Measurements from ENCODE around the gene CCL18.
"Not testable (repeated sequence)": the region's sequence is repeated elsewhere in the genome, so short reads cannot be mapped to it uniquely, and the experiment has no call there.

The CCL18 gene

DNA sequence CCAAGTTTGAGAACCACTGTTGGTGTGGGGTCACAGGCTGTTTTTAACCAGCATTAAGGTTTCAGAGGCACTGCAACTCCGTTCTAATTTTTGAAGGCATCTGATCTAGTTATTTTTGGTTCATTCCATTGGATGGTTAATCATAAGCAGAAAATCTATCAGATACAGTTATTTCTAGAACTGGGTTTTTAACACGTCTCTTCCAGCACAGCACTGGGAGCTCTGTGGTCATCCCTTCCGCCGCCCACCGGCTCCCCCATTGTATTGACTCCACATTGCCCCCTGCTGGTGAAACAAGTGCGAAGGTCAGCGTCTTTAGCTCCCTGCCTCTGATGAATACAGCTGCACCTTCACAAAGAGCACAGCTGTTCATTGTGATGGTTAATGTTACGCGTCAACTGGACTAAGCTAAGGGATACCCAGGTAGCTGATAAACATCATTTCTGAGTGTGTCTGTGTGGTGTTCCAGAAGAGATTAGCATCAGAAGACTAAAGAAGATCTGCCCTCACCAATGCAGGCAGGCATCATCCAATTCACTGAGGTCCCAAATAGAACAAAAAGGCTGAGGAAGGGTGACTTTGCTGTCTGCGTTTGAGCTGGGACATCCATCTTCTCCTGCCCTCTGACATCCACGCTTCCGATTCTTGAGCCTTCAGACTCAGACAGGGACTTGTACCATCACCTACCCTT, 8.5 kb downstream of the CCL18 start:
- peak; percentile 81 to 85 for DNase-seq

GRCh38 chr17:36074365-36074764, 10.3 kb downstream of the CCL18 start:
- no peak for DNase-seq

DNA sequence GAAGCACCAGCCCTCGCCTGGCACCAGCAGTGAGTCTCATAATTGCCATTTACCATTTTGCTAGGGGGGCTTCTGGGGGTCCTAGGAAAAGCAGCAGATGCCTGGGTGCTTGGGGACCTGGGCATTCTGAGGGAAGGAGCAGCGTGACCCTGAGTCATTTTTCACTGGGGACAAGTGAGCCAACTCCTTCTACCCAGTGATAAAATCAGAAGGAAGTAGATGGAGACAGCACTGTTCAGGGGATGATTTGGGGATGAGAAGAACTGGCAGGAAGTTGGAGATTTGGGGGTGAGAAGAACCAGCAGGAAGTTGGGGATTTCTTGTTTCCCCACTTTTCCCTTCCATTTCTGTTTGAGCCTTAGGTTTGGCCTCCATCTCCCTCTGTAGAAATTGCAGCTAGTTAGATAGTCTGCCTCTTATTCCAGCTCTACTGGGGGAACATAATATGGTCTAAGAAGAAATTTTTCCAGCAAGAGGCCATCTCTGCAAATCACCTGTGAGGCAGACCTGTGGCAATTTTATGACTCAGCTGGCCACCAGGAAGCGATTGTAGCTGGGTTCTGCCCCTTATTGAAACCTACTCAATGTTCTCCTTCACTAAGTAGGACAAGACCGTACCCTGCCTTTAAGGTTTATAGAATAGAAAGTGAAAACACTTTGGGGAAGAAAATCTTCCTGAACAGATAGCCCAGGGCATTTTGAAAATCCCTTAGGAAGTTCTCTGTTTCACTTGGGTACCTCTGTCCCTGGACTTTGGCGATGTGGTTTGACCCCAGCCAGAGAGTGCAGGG, 17.8 kb downstream of the CCL18 start:
- DNase-seq: peak; percentile 40 to 49

- DNase-seq: peak; percentile 84 to 90
Measured at GRCh38 chr17:36082482-36083120, 18.5 kb downstream of the CCL18 start.

GRCh38 chr17:36083691-36084090, 19.6 kb downstream of the CCL18 start:
- DNase-seq: peak in 1 of 2 donors; percentile 70

- peak; percentile 89 for DNase-seq
Measured at GRCh38 chr17:36085765-36086164, 21.7 kb downstream of the CCL18 start.

- DNase-seq: no peak
Measured at GRCh38 chr17:36086791-36087190, 22.7 kb downstream of the CCL18 start.

DNA sequence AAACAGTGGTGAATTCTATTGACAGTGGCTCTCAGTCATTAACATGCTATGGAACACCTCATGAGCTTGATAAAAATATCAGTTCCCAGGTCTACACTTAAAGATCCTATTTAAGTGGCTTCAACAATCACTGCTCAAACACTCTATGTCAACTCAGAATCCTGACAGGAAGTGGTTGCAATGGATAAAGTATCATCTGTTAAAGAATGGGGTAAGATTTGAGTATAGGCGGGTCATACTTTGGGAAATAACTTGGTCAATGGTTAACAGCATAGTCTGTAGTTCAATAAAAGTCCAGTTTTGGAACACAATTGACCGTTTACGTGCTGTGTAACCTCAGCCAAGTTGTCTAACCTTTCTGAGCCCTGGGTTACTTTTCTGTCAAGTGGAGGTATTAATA, 23.4 kb downstream of the CCL18 start:
- DNase-seq: not testable (repeated sequence)

GRCh38 chr17:36087897-36088572, 24.0 kb downstream of the CCL18 start:
- peak in 1 of 2 donors; percentile 47 for DNase-seq

GRCh38 chr17:36088670-36089338, 24.7 kb downstream of the CCL18 start:
- DNase-seq: peak; percentile 37 to 56

- DNase-seq: no peak
Measured at GRCh38 chr17:36089339-36089865, 25.3 kb downstream of the CCL18 start.

DNA sequence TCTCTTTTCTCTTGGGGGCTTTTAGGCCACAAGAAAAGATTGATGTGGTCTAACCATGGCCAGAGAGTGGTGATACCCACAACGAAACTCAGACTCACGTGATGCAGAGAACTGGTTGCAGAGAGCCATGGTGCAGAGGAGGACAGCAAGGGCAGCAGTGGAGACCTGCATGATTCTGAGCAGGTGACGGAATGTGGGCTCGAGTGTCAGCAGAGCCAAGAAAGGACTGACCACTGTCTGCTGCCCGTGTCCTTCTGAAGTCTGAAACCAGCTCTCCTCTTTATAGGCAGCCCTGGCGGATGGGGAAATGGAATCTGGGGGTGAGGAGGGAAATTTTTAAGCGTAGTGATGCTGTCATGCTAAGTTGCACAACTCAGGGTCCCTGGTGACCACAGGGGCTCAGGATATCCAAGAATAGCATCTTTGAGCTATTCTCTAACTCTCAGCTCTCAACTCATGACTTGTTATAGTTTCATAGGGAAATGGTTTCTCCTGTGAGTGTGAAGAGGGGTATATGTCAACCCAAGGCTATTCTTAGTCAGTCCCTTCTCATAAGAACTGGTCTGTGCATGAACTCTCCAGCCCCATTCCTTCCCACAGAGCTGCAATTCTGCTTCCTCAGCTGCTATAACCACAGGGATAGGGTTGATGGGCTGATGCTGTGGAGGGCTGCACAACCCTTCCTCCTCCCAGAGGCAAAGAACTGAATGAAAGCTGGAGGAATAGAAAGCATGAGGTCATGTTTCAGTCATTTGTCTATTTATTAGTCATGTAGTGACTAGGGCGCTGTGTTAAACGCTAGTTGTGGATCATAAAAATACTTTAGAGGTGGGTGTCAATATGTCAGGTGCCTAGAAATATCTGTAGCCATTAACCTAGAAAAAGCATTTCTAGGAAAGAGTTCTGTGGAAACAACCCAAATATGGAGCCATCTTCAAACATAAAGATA, 26.1 kb downstream of the CCL18 start, which contains the start of gene CCL3:
Gene CCL3, minus strand, starts transcription at position 256 of the 949 bp plus-strand sequence. Its CDS starts 85 bp downstream, at position 171.
- peak; percentile 97 to 98 for DNase-seq

GRCh38 chr17:36092230-36092629, 28.2 kb downstream of the CCL18 start:
- peak; percentile 46 to 53 for DNase-seq

- DNase-seq: not testable (repeated sequence)
Measured at GRCh38 chr17:36092715-36093114, 28.6 kb downstream of the CCL18 start.

GRCh38 chr17:36094232-36094631, 30.2 kb downstream of the CCL18 start:
- no peak for DNase-seq

DNA sequence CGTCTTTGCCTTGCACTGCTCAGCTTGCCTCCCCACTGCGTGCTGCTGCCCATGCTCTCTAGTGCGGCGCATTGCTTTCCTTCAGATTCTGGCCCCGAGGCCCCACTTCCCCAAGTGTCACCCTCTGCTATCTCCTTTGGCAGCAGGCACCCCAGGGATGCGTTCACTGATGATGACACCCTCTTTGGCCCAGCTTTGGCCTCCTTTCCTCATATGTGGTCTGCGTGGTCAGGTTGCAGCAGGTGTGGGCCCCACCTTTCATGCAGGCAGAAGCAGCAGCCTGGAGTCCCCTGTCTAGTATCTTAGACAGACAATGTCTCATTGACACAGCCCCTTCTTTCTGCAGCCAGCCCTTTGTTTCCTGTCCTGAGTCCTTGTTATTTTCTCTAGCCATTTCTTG, 30.7 kb downstream of the CCL18 start:
- no peak for DNase-seq

- no peak for DNase-seq
Measured at GRCh38 chr17:36095992-36096391, 31.9 kb downstream of the CCL18 start.

GRCh38 chr17:36099004-36099403, 34.9 kb downstream of the CCL18 start:
- DNase-seq: peak; percentile 39 to 64

DNA sequence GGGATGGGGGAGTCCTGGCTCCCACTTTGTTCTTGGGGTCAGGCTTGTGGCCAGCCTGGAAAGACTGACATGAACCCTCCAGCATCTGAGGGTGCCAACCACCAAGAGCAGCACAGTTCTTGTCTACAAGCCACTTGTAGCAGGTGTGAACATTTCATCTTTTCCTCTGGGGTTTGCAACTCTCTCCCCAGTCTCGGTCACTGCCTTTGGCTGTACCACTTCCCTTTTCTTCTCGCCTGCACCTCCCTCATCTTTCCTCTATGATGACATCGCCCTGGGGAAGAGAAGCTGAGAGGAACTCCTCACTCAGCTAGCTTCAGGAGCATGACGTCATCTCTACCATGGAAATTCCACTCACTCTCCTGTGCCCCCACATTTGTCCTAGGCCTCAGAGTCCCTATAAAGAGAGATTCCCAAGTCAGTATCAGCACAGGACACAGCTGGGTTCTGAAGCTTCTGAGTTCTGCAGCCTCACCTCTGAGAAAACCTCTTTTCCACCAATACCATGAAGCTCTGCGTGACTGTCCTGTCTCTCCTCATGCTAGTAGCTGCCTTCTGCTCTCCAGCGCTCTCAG, 39.4 kb downstream of the CCL18 start, which contains the start of gene CCL4:
Gene CCL4, plus strand, starts transcription at position 427 of the 575 bp plus-strand sequence. Its CDS starts 79 bp downstream, at position 506.
- DNase-seq: peak; percentile 64 to 67

GRCh38 chr17:36104246-36104645, 40.2 kb downstream of the CCL18 start:
- not testable (repeated sequence) for DNase-seq
